B cell (primary cell): Measurements from ENCODE around the gene RBM42. TPM values are rescaled to one million over a fixed set of nuclear protein-coding genes. Genes with fewer than 3 reads are reported as not detected.
"Not testable (repeated sequence)": the region's sequence is repeated elsewhere in the genome, so short reads cannot be mapped to it uniquely, and the experiment has no call there.

Source experiments
- ATAC-seq: fragments of 200-7000 bp; cut with Tn5 transposase; one replicate; pipeline ENCODE4 v1.10.0; 2021; ENCODE audit warnings: low read depth, mild to moderate bottlenecking, moderate number of reproducible peaks, moderate library complexity
- CTCF ChIA-PET: fragments of 350-600 bp; sonication (Branson Sonifier 250); formaldehyde crosslinking; loops from one replicate; lab custom pipeline; 2021; ENCODE audit warnings: antibody characterized with exemption, inconsistent platforms; lab: Charles Lee
- POLR2A ChIA-PET: fragments of 350-600 bp; sonication (Branson Sonifier 250); formaldehyde crosslinking; loops from one replicate; lab custom pipeline; 2021; ENCODE audit warnings: antibody characterized with exemption; lab: Charles Lee
- DNase-seq: peaks from one replicate; pipeline ENCODE4 v3.0.0; 2013
- H2AFZ ChIP-seq: 2 replicates; pipeline ENCODE4 v1.6.1; 2012; ENCODE audit warnings: mild to moderate bottlenecking, low read depth, low read length; ENCODE audit not compliant: insufficient read depth, poor library complexity, severe bottlenecking
- H3K27ac ChIP-seq, 2 donors: 1 replicate in 1 of 2; 2 replicates in 1 of 2; pipeline ENCODE4 v1.5.1; 2012 to 2013; ENCODE audit warnings: low read length in 2 of 2, mild to moderate bottlenecking in 2 of 2, moderate library complexity in 1 of 2
- H3K27me3 ChIP-seq, 4 experiments: fragments of 200-600 bp in 1 of 4; sonication (generic) in 1 of 4; replicated peaks in 1 of 4; 1 replicate in 2 of 4; 2 replicates in 2 of 4; pipeline versions ENCODE4 v1.6.1 to v1.7.0; 2013 to 2016; ENCODE audit warnings: low read length in 3 of 4, mild to moderate bottlenecking in 2 of 4, mixed read lengths in 1 of 4, moderate library complexity in 1 of 4; ENCODE audit not compliant: insufficient read depth in 4 of 4, control insufficient read depth in 3 of 4; ENCODE audit errors: control extremely low read depth in 1 of 4
- H3K36me3 ChIP-seq, 2 experiments: replicated peaks in 1 of 2; 1 replicate in 1 of 2; 2 replicates in 1 of 2; pipeline versions ENCODE4 v1.6.1 to v1.7.1; 2013; ENCODE audit warnings: low read length in 1 of 2; ENCODE audit not compliant: insufficient read depth in 2 of 2, control insufficient read depth in 1 of 2; ENCODE audit errors: control extremely low read depth in 1 of 2, extremely low read depth in 1 of 2
- H3K4me1 ChIP-seq, 2 donors: fragments of 200-600 bp in 1 of 2; sonication (generic) in 1 of 2; 1 replicate in 1 of 2; 2 replicates in 1 of 2; pipeline versions ENCODE4 v1.5.1 to v1.6.1; 2013 to 2017; ENCODE audit warnings: low read length in 2 of 2; ENCODE audit not compliant: control insufficient read depth in 2 of 2, insufficient read depth in 2 of 2
- H3K4me2 ChIP-seq: replicated peaks from 2 replicates; pipeline ENCODE3; 2012; ENCODE audit warnings: mild to moderate bottlenecking, low read depth, low read length; ENCODE audit not compliant: poor library complexity, severe bottlenecking
- H3K4me3 ChIP-seq, 5 experiments: fragments of 200-600 bp in 1 of 5; sonication (generic) in 1 of 5; 1 replicate in 3 of 5; 2 replicates in 2 of 5; pipeline versions ENCODE4 v1.5.1 to v1.7.0; 2011 to 2016; ENCODE audit warnings: low read length in 4 of 5, mild to moderate bottlenecking in 4 of 5, low read depth in 2 of 5, control low read depth in 1 of 5, moderate library complexity in 1 of 5; ENCODE audit not compliant: insufficient read depth in 1 of 5; ENCODE audit errors: control extremely low read depth in 1 of 5, extremely low read depth in 1 of 5
- H3K79me2 ChIP-seq: fragments of 200-600 bp; sonication (generic); one replicate; pipeline ENCODE4 v1.6.0; 2016; ENCODE audit warnings: low read length; ENCODE audit not compliant: control insufficient read depth, insufficient read depth
- H3K9ac ChIP-seq: fragments of 200-600 bp; sonication (generic); 2 replicates; pipeline ENCODE4 v1.6.1; 2017; ENCODE audit warnings: mild to moderate bottlenecking, low read length, moderate library complexity
- H3K9me3 ChIP-seq, 3 donors: one replicate each; pipeline versions ENCODE4 v1.6.1 to v1.7.1; 2013; ENCODE audit warnings: low read length in 2 of 3; ENCODE audit not compliant: control insufficient read depth in 2 of 3, insufficient read depth in 1 of 3; ENCODE audit errors: control extremely low read depth in 1 of 3
- H4K20me1 ChIP-seq: 2 replicates; pipeline ENCODE4 v1.6.0; 2012; ENCODE audit warnings: mild to moderate bottlenecking, low read length; ENCODE audit not compliant: insufficient read depth, control insufficient read depth, poor library complexity, severe bottlenecking
- H3K27ac Mint-ChIP-seq: one replicate; pipeline ENCODE4 v1.8.0; 2021; ENCODE audit warnings: mixed read lengths
- H3K27me3 Mint-ChIP-seq: one replicate; pipeline ENCODE4 v1.8.0; 2021; ENCODE audit warnings: mixed read lengths
- H3K4me1 Mint-ChIP-seq: one replicate; pipeline ENCODE4 v1.8.0; 2021; ENCODE audit warnings: mixed read lengths
- H3K4me3 Mint-ChIP-seq: one replicate; pipeline ENCODE4 v1.8.0; 2021; ENCODE audit warnings: mixed read lengths
- H3K9me3 Mint-ChIP-seq: one replicate; pipeline ENCODE4 v1.8.0; 2022; ENCODE audit warnings: mixed read lengths; ENCODE audit not compliant: insufficient read depth
- EZH2 ChIP-seq: IDR thresholded peaks from 2 replicates; pipeline ENCODE4 v1.6.1; 2012; ENCODE audit warnings: borderline replicate concordance, low read depth, mild to moderate bottlenecking, moderate library complexity, low read length; ENCODE audit not compliant: insufficient read depth, poor library complexity, severe bottlenecking
- WGBS: methylation state at CpG from one replicate; pipeline ENCODE4 v1.1.5; 2013; ENCODE audit warnings: missing lambda C conversion rate; ENCODE audit not compliant: insufficient coverage; 5-methylcytosine and 5-hydroxymethylcytosine counted together
- intact Hi-C: fragments of 100-400 bp; cut with micrococcal nuclease; formaldehyde crosslinking; loops from one replicate; pipeline ENCODE4 v1.10.0; 2022
- polyA plus RNA-seq: library from polyadenylated mRNA; depleted of rRNA; stranded (reverse); fragments of >200 nt; gene quantifications from 2 replicates; pipeline ENCODE4 v1.2.3, GENCODE V29; 2012
- total RNA-seq, 2 donors: library from RNA; stranded (reverse); fragments of 120-200 nt in 1 of 2; gene quantifications; 1 replicate in 1 of 2; 2 replicates in 1 of 2; pipeline versions ENCODE4 v1.2.3 to v1.2.4, GENCODE V29; 2013 to 2022
- TF ChIP-seq, protein P1 (sequence below): fragments of 200-600 bp; IDR thresholded peaks from one replicate; pipeline ENCODE4 v1.8.0; 2022; ENCODE audit warnings: antibody characterized with exemption, mild to moderate bottlenecking

Gene RBM42
- total and polyA plus RNA-seq, 2 donors (not counting 1 experiment from before 2014, with no cell fraction given): 42.1 to 52.0 TPM

GRCh38 chr19:35650581-35650980, 21.7 kb downstream of the RBM42 start:
- Mint-ChIP-seq H3K9me3 (no peaks in the 10 kb centered on the region), H3K27ac (no peak overlapping the region), H3K4me1 (peaks cover 29% of the 10 kb centered on the region), H3K4me3 (no peak overlapping the region), H3K27me3 (no peaks in the 10 kb centered on the region)
- H3K27ac ChIP-seq: peak overlapping the region in 1 of 2 donors; percentile 14
- CTCF ChIA-PET: interaction anchor here (0.6 to 1.0 kb wide), 2 partner anchors 42 to 44 kb away, joined by 3 to 7 read pairs; no protein-coding TSS in a partner anchor
- intact Hi-C loops: no loop called here
- H3K4me1 ChIP-seq: peaks cover 10 to 26% of the 10 kb centered on the region in 2 donors
- H3K36me3 ChIP-seq: peaks cover 6 to 35% of the 10 kb centered on the region in 2 experiments
- H3K79me2 ChIP-seq: peaks cover 57% of the 10 kb centered on the region
- no peak for ATAC-seq
- no peak overlapping the region for H3K9ac ChIP-seq
- H4K20me1 ChIP-seq: peaks cover 13% of the 10 kb centered on the region
- TF ChIP-seq EZH2: no peak
- TF ChIP-seq, protein P1, sequence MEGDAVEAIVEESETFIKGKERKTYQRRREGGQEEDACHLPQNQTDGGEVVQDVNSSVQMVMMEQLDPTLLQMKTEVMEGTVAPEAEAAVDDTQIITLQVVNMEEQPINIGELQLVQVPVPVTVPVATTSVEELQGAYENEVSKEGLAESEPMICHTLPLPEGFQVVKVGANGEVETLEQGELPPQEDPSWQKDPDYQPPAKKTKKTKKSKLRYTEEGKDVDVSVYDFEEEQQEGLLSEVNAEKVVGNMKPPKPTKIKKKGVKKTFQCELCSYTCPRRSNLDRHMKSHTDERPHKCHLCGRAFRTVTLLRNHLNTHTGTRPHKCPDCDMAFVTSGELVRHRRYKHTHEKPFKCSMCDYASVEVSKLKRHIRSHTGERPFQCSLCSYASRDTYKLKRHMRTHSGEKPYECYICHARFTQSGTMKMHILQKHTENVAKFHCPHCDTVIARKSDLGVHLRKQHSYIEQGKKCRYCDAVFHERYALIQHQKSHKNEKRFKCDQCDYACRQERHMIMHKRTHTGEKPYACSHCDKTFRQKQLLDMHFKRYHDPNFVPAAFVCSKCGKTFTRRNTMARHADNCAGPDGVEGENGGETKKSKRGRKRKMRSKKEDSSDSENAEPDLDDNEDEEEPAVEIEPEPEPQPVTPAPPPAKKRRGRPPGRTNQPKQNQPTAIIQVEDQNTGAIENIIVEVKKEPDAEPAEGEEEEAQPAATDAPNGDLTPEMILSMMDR: no peak
- POLR2A ChIA-PET: no interaction called here
- no peaks in the 10 kb centered on the region for H3K27me3 ChIP-seq
- no peak overlapping the region for H2AFZ ChIP-seq
- no peak overlapping the region for H3K4me3 ChIP-seq
- DNase-seq: no peak
- 74% methylated on average over 6 of the region's 9 CpGs for WGBS
- H3K4me2 ChIP-seq: no peak overlapping the region
- peaks cover 0 to 5% (median 0%) of the 10 kb centered on the region in 3 donors for H3K9me3 ChIP-seq

GRCh38 chr19:35654828-35655227, 26.0 kb downstream of the RBM42 start:
- H3K4me1 Mint-ChIP-seq, H3K9me3 ChIP-seq, H3K9me3 Mint-ChIP-seq, H2AFZ ChIP-seq, H3K9ac ChIP-seq, POLR2A ChIA-PET, CTCF ChIA-PET, H3K27me3 Mint-ChIP-seq, H3K27ac Mint-ChIP-seq, intact Hi-C loops, H3K4me2 ChIP-seq, H3K27me3 ChIP-seq, H3K27ac ChIP-seq, H3K4me3 ChIP-seq, H3K4me1 ChIP-seq, H3K4me3 Mint-ChIP-seq, ATAC-seq, DNase-seq: not testable (repeated sequence)
- 90% methylated on average over 2 of the region's 6 CpGs for WGBS
- Histone ChIP-seq H4K20me1 (peaks cover 13% of the 10 kb centered on the region), H3K36me3 (peaks cover 8 to 70% of the 10 kb centered on the region in 2 experiments), H3K79me2 (peaks cover 49% of the 10 kb centered on the region)
